Psoas muscle (tissue), 8 donors: ENCODE data around the gene SLC25A34. TPM values are rescaled to one million over a fixed set of nuclear protein-coding genes. Genes with fewer than 3 reads are reported as not detected.

Experiments
- ATAC-seq, 4 donors: fragments of 200-7000 bp; cut with Tn5 transposase; one replicate each; pipeline ENCODE4 v1.9.1; 2020; ENCODE audit warnings: moderate library complexity in 3 of 4, mild to moderate bottlenecking in 2 of 4
- DNase-seq, 2 donors: peaks; one replicate each; pipeline ENCODE4 v3.0.0-alpha.2; 2020
- H3K27ac ChIP-seq: fragments of 200-600 bp; one replicate; pipeline ENCODE4 v1.8.0; 2022
- H3K27me3 ChIP-seq, 3 donors: fragments of 200-600 bp in 1 of 3; one replicate each; pipeline versions ENCODE4 v1.6.1 to v1.8.0; 2013 to 2022; ENCODE audit warnings: low read length in 2 of 3, mild to moderate bottlenecking in 2 of 3, moderate library complexity in 1 of 3; ENCODE audit not compliant: insufficient read depth in 3 of 3
- H3K36me3 ChIP-seq, 2 donors: fragments of 200-600 bp in 1 of 2; one replicate each; pipeline versions ENCODE4 v1.6.1 to v1.8.0; 2013 to 2022; ENCODE audit warnings: low read depth in 1 of 2, mild to moderate bottlenecking in 1 of 2, moderate library complexity in 1 of 2; ENCODE audit not compliant: insufficient read depth in 1 of 2
- H3K4me1 ChIP-seq: fragments of 200-600 bp; one replicate; pipeline ENCODE4 v1.8.0; 2022
- H3K4me3 ChIP-seq: fragments of 200-600 bp; one replicate; pipeline ENCODE4 v1.8.0; 2022; ENCODE audit warnings: mild to moderate bottlenecking
- H3K9me3 ChIP-seq: fragments of 200-600 bp; one replicate; pipeline ENCODE4 v1.8.0; 2022
- CTCF ChIP-seq: fragments of 200-600 bp; IDR thresholded peaks from one replicate; pipeline ENCODE4 v1.8.0; 2022; ENCODE audit warnings: antibody characterized with exemption
- WGBS, 3 donors: extraction: QIAGEN DNeasy Blood & Tissue Kit; methylation state at CpG; one replicate each; pipeline versions ENCODE4 v1.1.6 to v1.1.7; 2013; 5-methylcytosine and 5-hydroxymethylcytosine counted together
- intact Hi-C, 2 donors: fragments of 100-400 bp; cut with DNase I; formaldehyde crosslinking; loops; one replicate each; pipeline versions ENCODE4 v1.11.0 to v1.14.2; 2022
- polyA plus RNA-seq, 3 donors: library from polyadenylated mRNA; stranded (reverse); fragments of 200-250 nt; gene quantifications; one replicate each; pipeline ENCODE4 v1.2.3, GENCODE V29; 2013
- total RNA-seq, 4 donors: library from RNA; stranded (reverse); fragmentation: NEBNext Ultra II Directional in 2 of 4; extraction: Animal tissue kit (Norgen Biotek cat#: 25700) in 2 of 4; gene quantifications; one replicate each; pipeline versions ENCODE4 v1.2.1 to v1.2.4, GENCODE V29; 2021 to 2023
- donor health status: healthy with polysubstance abuse.
- donor health status: DM: no; HTN: no; CAD: no; lungs with moderate emphysema.
- donor health status: Bipolar disorder and iron deficiency.
- donor health status: healthy.
- donor health status: DM: yes; HTN: yes; CAD: no.
- donor health status: DM: no; HTN: no; CAD: no.
- donor health status: DM: no; HTN: no; CAD: no.
- donor health status: DM: yes; HTN: yes; CAD: no.

Gene SLC25A34
- total and polyA plus RNA-seq, 7 donors = 1.3 to 48.2 (median 10.1) TPM

- Histone ChIP-seq H3K27me3 (peaks cover 0 to 31% (median 11%) of the 10 kb centered on the region in 3 donors), H3K27ac (no peak overlapping the region), H3K36me3 (no peaks in the 10 kb centered on the region), H3K9me3 (no peaks in the 10 kb centered on the region), H3K4me1 (peaks cover 14% of the 10 kb centered on the region), H3K4me3 (no peak overlapping the region)
- no peak for TF ChIP-seq CTCF
- WGBS, 3 donors = 88 to 98% (median 89%) methylated on average over 2 of the region's 2 CpGs
- DNase-seq (no peak), ATAC-seq (no peak)
- intact Hi-C loops = no loop called here
Measured at GRCh38 chr1:15755021-15755645, 19.1 kb downstream of the SLC25A34 start.

- DNase-seq (no peak), ATAC-seq (peak in 1 of 4 donors; percentile 16)
- Histone ChIP-seq H3K4me1 (peaks cover 13% of the 10 kb centered on the region), H3K27me3 (peaks cover 0 to 34% (median 13%) of the 10 kb centered on the region in 3 donors), H3K9me3 (no peaks in the 10 kb centered on the region), H3K27ac (no peak overlapping the region), H3K36me3 (no peaks in the 10 kb centered on the region), H3K4me3 (no peak overlapping the region)
- intact Hi-C loops = no loop called here
- TF ChIP-seq CTCF = no peak
- WGBS, 3 donors = 59 to 71% (median 70%) methylated on average over 4 of the region's 4 CpGs
Measured at GRCh38 chr1:15755646-15756040, 19.6 kb downstream of the SLC25A34 start.

- DNase-seq (no peak), ATAC-seq (peak; percentile 48 to 66 (median 59))
- intact Hi-C loops = no loop called here
- 29 to 37% (median 30%) methylated on average over 21 of the region's 21 CpGs for WGBS, 3 donors
- Histone ChIP-seq H3K4me3 (no peak overlapping the region), H3K27ac (no peak overlapping the region), H3K4me1 (peaks cover 13% of the 10 kb centered on the region), H3K36me3 (no peaks in the 10 kb centered on the region), H3K27me3 (peaks cover 0 to 41% (median 19%) of the 10 kb centered on the region in 3 donors), H3K9me3 (no peaks in the 10 kb centered on the region)
- no peak for TF ChIP-seq CTCF
Measured at GRCh38 chr1:15756143-15757015, 20.3 kb downstream of the SLC25A34 start.

- intact Hi-C loops = no loop called here
- no peaks in the 10 kb centered on the region for H3K36me3 ChIP-seq
- H3K4me3 ChIP-seq = no peak overlapping the region
- H3K27ac ChIP-seq = no peak overlapping the region
- TF ChIP-seq CTCF = no peak
- peaks cover 0 to 44% (median 19%) of the 10 kb centered on the region in 3 donors for H3K27me3 ChIP-seq
- DNase-seq (no peak), ATAC-seq (no peak)
- H3K9me3 ChIP-seq = no peaks in the 10 kb centered on the region
- 68 to 78% (median 77%) methylated on average over 9 of the region's 9 CpGs for WGBS, 3 donors
- H3K4me1 ChIP-seq = peaks cover 13% of the 10 kb centered on the region
Measured at GRCh38 chr1:15757016-15757543, 21.0 kb downstream of the SLC25A34 start.
